Heart left ventricle (tissue), 13 donors: Measurements from ENCODE around the gene FAM163A.

ENCODE experiments used
- POLR2A ChIP-seq, 2 donors: fragments of 450-650 bp; IDR thresholded peaks; one replicate each; pipeline ENCODE4 v1.6.1; 2017; ENCODE audit warnings: antibody characterized with exemption in 2 of 2, mild to moderate bottlenecking in 2 of 2, moderate library complexity in 2 of 2
- TF ChIP-seq, protein P1 (sequence below), 12 donors: fragments of 200-600 bp; sonication (generic) in 4 of 12; IDR thresholded peaks; one replicate each; pipeline versions ENCODE4 v1.5.0 to v1.8.0; 2018 to 2022; ENCODE audit warnings: antibody characterized with exemption in 12 of 12, mild to moderate bottlenecking in 5 of 12
- donor health status: ischemic (EF 13 %, LVEDD 7.1; RV severe dilation, severe dysfunction).
- donor health status: DM: no; HTN: yes; CAD: no.
- donor health status: DM: no; HTN: no; CAD: no.
- donor health status: ischemic (EF 25% LVEDD 6.9; RV normal size, moderate dysfunction).
- donor health status: ischemic (EF 25% LVEDD 5.7; RV mildly dilated, moderate dysfunction).
- donor health status: ischemic (EF 35%, LVEDD 5.7; RV mildly dilated, moderate dysfunction).
- donor health status: nonischemic (EF 11% LVEDD 7.7; RV severe dilation, severe dysfunction).
- donor health status: DM: yes; HTN: yes; CAD: no.
- donor health status: PGD.
- donor health status: ischemic (EF 29% LVEDD 5.4; RV normal size, mild dysfunction).
- donor health status: nonischemic (EF 23%, LVEDD 6.1; RV moderate dilation, normal function).

DNA sequence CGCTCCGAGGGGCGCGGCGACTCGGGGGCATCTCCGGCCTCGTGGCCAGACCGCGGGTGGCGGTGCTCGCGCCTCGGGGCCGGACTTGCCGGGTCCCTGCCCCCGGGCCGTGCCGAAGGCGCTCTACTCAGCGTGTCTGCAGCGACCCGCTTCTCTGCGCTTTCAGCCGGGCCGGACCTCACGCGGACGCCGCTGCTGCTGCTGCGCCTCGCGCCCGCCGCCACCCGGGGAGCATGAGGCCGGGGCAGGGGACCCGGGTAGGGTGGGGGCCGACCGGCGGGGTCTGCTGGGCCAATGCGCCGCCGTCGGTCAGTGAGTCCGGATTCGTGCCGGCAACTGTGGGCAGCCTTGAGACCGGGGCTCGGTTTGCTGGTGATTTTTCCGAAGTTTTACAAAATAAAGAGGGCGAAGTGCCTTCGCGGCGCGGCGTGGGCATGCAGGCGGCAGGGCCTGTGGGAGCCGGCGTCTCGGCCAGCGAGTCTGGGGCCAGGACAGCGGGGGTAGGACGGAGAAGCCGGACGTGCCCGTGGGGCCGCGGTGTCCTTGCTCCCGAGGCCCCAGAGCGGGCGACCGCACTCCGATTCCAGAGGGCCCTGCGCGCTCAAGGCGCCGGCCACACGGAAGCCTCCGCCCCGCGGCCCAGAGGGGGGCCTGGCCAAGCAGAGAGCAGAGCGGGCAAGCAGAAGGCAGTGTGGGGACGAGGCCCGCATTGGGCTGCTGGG is 749 bp downstream of the FAM163A start:
- TF ChIP-seq, protein P1, sequence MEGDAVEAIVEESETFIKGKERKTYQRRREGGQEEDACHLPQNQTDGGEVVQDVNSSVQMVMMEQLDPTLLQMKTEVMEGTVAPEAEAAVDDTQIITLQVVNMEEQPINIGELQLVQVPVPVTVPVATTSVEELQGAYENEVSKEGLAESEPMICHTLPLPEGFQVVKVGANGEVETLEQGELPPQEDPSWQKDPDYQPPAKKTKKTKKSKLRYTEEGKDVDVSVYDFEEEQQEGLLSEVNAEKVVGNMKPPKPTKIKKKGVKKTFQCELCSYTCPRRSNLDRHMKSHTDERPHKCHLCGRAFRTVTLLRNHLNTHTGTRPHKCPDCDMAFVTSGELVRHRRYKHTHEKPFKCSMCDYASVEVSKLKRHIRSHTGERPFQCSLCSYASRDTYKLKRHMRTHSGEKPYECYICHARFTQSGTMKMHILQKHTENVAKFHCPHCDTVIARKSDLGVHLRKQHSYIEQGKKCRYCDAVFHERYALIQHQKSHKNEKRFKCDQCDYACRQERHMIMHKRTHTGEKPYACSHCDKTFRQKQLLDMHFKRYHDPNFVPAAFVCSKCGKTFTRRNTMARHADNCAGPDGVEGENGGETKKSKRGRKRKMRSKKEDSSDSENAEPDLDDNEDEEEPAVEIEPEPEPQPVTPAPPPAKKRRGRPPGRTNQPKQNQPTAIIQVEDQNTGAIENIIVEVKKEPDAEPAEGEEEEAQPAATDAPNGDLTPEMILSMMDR (IDR thresholded peaks at IDR 0.05), result no peak
- TF ChIP-seq POLR2A (IDR thresholded peaks at IDR 0.05), result no peak
